ACC112 (cell line): ENCODE measurements around the gene DUS2.
"Not testable (repeated sequence)": the region's sequence is repeated elsewhere in the genome, so short reads cannot be mapped to it uniquely, and the experiment has no call there.

Experiments
- H2AFZ ChIP-seq: fragments of 200-600 bp; sonication (generic); one replicate; pipeline ENCODE4 v1.6.0; 2017; ENCODE audit warnings: antibody characterized with exemption, low read length; ENCODE audit not compliant: unreplicated experiment
- H3K27ac ChIP-seq: fragments of 200-600 bp; sonication (generic); 2 replicates; pipeline ENCODE4 v1.5.1; 2014; ENCODE audit warnings: low read depth, mild to moderate bottlenecking, antibody characterized with exemption, low read length, moderate library complexity
- H3K27me3 ChIP-seq: fragments of 200-600 bp; sonication (generic); 2 replicates; pipeline ENCODE4 v1.6.1; 2014; ENCODE audit warnings: mild to moderate bottlenecking, antibody characterized with exemption, low read length, moderate library complexity, mixed read lengths; ENCODE audit not compliant: insufficient read depth
- H3K36me3 ChIP-seq: fragments of 200-600 bp; sonication (generic); 2 replicates; pipeline ENCODE4 v1.6.1; 2016; ENCODE audit warnings: mild to moderate bottlenecking, antibody characterized with exemption, low read length, moderate library complexity, mixed read lengths; ENCODE audit not compliant: insufficient read depth
- H3K4me1 ChIP-seq: fragments of 200-600 bp; sonication (generic); one replicate; pipeline ENCODE4 v1.6.1; 2016; ENCODE audit warnings: low read length, mixed read lengths; ENCODE audit not compliant: insufficient read depth, unreplicated experiment, control insufficient read depth
- H3K4me3 ChIP-seq: fragments of 200-600 bp; sonication (generic); 2 replicates; pipeline ENCODE4 v1.5.1; 2014; ENCODE audit warnings: mild to moderate bottlenecking, low read depth, low read length
- H3K79me2 ChIP-seq: fragments of 200-600 bp; sonication (generic); one replicate; pipeline ENCODE4 v1.6.0; 2016; ENCODE audit warnings: low read length; ENCODE audit not compliant: control insufficient read depth, unreplicated experiment, insufficient read depth

The DUS2 gene

GRCh38 chr16:68022278-68022727 lies 781 bp upstream of the DUS2 start:
- peaks cover 18% of the 10 kb centered on the region for H3K4me1 ChIP-seq
- H3K4me3 ChIP-seq: peak overlapping the region; percentile 88
- peaks cover 36% of the 10 kb centered on the region for H3K79me2 ChIP-seq
- H3K27ac ChIP-seq: peak overlapping the region; percentile 75; the same call in 1 of the 2 replicates
- H3K36me3 ChIP-seq: peaks cover 5% of the 10 kb centered on the region; the same call in 1 of the 2 replicates
- peak overlapping the region; percentile 65 for H2AFZ ChIP-seq
- no peaks in the 10 kb centered on the region for H3K27me3 ChIP-seq

GRCh38 chr16:68028996-68029395 lies 5.9 kb downstream of the DUS2 start:
- Histone ChIP-seq H3K4me1 (peaks cover 33% of the 10 kb centered on the region), H2AFZ (no peak overlapping the region), H3K36me3 (0 out of 2 replicates have a peak, but pooled peaks cover 3% of the 10 kb centered on the region), H3K4me3 (no peak overlapping the region), H3K27ac (no peak overlapping the region), H3K79me2 (peaks cover 6% of the 10 kb centered on the region), H3K27me3 (no peaks in the 10 kb centered on the region)

- Histone ChIP-seq H3K27ac (peak overlapping the region; percentile 63), H3K4me1 (peaks cover 28% of the 10 kb centered on the region)
- H3K36me3 ChIP-seq, H3K27me3 ChIP-seq, H3K79me2 ChIP-seq, H2AFZ ChIP-seq, H3K4me3 ChIP-seq: not testable (repeated sequence)
Measured at GRCh38 chr16:68030108-68030507, 7.0 kb downstream of the DUS2 start.

- no peak overlapping the region for H2AFZ ChIP-seq
- 0 out of 2 replicates have a peak, but pooled peaks cover 3% of the 10 kb centered on the region for H3K36me3 ChIP-seq
- H3K4me1 ChIP-seq: peaks cover 28% of the 10 kb centered on the region
- H3K79me2 ChIP-seq: no peaks in the 10 kb centered on the region
- no peak overlapping the region for H3K4me3 ChIP-seq
- H3K27me3 ChIP-seq: no peaks in the 10 kb centered on the region
- H3K27ac ChIP-seq: peak overlapping the region; percentile 63
Measured at GRCh38 chr16:68031951-68032350, 8.9 kb downstream of the DUS2 start.

- Histone ChIP-seq H3K4me1 (peaks cover 28% of the 10 kb centered on the region), H3K36me3 (0 out of 2 replicates have a peak, but pooled peaks cover 3% of the 10 kb centered on the region), H3K4me3 (no peak overlapping the region), H3K27me3 (no peaks in the 10 kb centered on the region), H3K79me2 (no peaks in the 10 kb centered on the region), H3K27ac (no peak overlapping the region), H2AFZ (no peak overlapping the region)
Measured at GRCh38 chr16:68033101-68033500, 10.0 kb downstream of the DUS2 start.

GRCh38 chr16:68035227-68035626 lies 12.1 kb downstream of the DUS2 start:
- H3K79me2 ChIP-seq: no peaks in the 10 kb centered on the region
- no peaks in the 10 kb centered on the region for H3K27me3 ChIP-seq
- no peak overlapping the region for H3K4me3 ChIP-seq
- H3K27ac ChIP-seq: no peak overlapping the region
- 0 out of 2 replicates have a peak, but pooled peaks cover 3% of the 10 kb centered on the region for H3K36me3 ChIP-seq
- H2AFZ ChIP-seq: no peak overlapping the region
- H3K4me1 ChIP-seq: peaks cover 22% of the 10 kb centered on the region

GRCh38 chr16:68037841-68038597 lies 14.9 kb downstream of the DUS2 start:
- Histone ChIP-seq H2AFZ (no peak overlapping the region), H3K4me1 (no peaks in the 10 kb centered on the region), H3K36me3 (0 out of 2 replicates have a peak, but pooled peaks cover 3% of the 10 kb centered on the region), H3K4me3 (no peak overlapping the region), H3K79me2 (no peaks in the 10 kb centered on the region), H3K27me3 (no peaks in the 10 kb centered on the region), H3K27ac (no peak overlapping the region)

GRCh38 chr16:68040506-68041288 lies 17.6 kb downstream of the DUS2 start:
- no peaks in the 10 kb centered on the region for H3K79me2 ChIP-seq
- no peaks in the 10 kb centered on the region for H3K27me3 ChIP-seq
- no peaks in the 10 kb centered on the region for H3K4me1 ChIP-seq
- H3K27ac ChIP-seq: no peak overlapping the region
- no peak overlapping the region for H3K4me3 ChIP-seq
- H2AFZ ChIP-seq: no peak overlapping the region
- H3K36me3 ChIP-seq: 0 out of 2 replicates have a peak, but pooled peaks cover 3% of the 10 kb centered on the region

- H3K4me1 ChIP-seq: no peaks in the 10 kb centered on the region
- H3K36me3 ChIP-seq: 0 out of 2 replicates have a peak, but pooled peaks cover 3% of the 10 kb centered on the region
- no peak overlapping the region for H3K27ac ChIP-seq
- H3K27me3 ChIP-seq: no peaks in the 10 kb centered on the region
- no peak overlapping the region for H3K4me3 ChIP-seq
- no peak overlapping the region for H2AFZ ChIP-seq
- no peaks in the 10 kb centered on the region for H3K79me2 ChIP-seq
Measured at GRCh38 chr16:68041783-68042182, 18.7 kb downstream of the DUS2 start.

GRCh38 chr16:68046106-68046505 lies 23.0 kb downstream of the DUS2 start:
- Histone ChIP-seq H3K4me3 (no peak overlapping the region), H3K27ac (no peak overlapping the region), H2AFZ (no peak overlapping the region), H3K36me3 (0 out of 2 replicates have a peak, but pooled peaks cover 13% of the 10 kb centered on the region), H3K27me3 (no peaks in the 10 kb centered on the region), H3K4me1 (no peaks in the 10 kb centered on the region), H3K79me2 (no peaks in the 10 kb centered on the region)
